ENCODE results near the gene MON2.

- no peak for TF ChIP-seq POLR2A (IDR thresholded peaks at IDR 0.05)
- TF ChIP-seq, protein P1, sequence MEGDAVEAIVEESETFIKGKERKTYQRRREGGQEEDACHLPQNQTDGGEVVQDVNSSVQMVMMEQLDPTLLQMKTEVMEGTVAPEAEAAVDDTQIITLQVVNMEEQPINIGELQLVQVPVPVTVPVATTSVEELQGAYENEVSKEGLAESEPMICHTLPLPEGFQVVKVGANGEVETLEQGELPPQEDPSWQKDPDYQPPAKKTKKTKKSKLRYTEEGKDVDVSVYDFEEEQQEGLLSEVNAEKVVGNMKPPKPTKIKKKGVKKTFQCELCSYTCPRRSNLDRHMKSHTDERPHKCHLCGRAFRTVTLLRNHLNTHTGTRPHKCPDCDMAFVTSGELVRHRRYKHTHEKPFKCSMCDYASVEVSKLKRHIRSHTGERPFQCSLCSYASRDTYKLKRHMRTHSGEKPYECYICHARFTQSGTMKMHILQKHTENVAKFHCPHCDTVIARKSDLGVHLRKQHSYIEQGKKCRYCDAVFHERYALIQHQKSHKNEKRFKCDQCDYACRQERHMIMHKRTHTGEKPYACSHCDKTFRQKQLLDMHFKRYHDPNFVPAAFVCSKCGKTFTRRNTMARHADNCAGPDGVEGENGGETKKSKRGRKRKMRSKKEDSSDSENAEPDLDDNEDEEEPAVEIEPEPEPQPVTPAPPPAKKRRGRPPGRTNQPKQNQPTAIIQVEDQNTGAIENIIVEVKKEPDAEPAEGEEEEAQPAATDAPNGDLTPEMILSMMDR (IDR thresholded peaks at IDR 0.05): no peak
Measured at GRCh38 chr12:62436164-62436503, 30.5 kb upstream of the MON2 start.

Measured in body of pancreas (tissue), 4 donors.